Gastroesophageal sphincter (tissue), 3 donors: Measurements from ENCODE around the gene PITPNM1.

Experiments used
- POLR2A ChIP-seq, 2 donors: fragments of 450-650 bp; IDR thresholded peaks; one replicate each; pipeline ENCODE4 v1.6.1; 2017; ENCODE audit warnings: antibody characterized with exemption in 2 of 2, mild to moderate bottlenecking in 2 of 2, moderate library complexity in 1 of 2
- POLR2AphosphoS5 ChIP-seq: sonication (generic); formaldehyde crosslinking; IDR thresholded peaks from one replicate; pipeline ENCODE4 v1.6.1; 2017; ENCODE audit warnings: antibody characterized with exemption
- TF ChIP-seq, protein P1 (sequence below), 4 experiments: fragments of 200-600 bp in 2 of 4; fragments of 450-650 bp in 2 of 4; sonication (generic) in 1 of 4; IDR thresholded peaks; one replicate each; pipeline ENCODE4 v1.5.1; 2017 to 2019; ENCODE audit warnings: antibody characterized with exemption in 4 of 4, mild to moderate bottlenecking in 2 of 4, moderate library complexity in 2 of 4

DNA sequence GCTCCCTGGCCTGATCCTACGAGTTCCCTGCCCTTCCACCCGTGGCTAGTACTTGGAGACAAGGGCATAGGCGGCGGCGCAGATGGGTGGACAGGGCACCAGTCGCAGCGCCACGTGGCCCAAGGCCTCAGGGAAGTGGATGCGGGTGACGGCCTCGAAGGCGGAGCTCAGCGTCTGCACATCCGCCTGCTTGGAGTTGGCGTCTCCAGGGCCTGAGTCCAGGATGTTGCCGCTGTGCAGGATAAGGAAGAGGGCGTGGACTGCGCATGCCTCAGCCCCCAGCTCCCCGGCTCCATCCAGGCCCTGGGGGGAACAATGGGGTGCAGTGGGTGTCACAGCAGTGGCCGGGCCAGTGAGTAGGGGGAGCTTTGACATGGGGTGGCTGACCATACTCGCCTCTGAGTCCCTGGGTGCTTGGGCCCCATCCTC, 6.6 kb downstream of the PITPNM1 start:
- TF ChIP-seq, protein P1, sequence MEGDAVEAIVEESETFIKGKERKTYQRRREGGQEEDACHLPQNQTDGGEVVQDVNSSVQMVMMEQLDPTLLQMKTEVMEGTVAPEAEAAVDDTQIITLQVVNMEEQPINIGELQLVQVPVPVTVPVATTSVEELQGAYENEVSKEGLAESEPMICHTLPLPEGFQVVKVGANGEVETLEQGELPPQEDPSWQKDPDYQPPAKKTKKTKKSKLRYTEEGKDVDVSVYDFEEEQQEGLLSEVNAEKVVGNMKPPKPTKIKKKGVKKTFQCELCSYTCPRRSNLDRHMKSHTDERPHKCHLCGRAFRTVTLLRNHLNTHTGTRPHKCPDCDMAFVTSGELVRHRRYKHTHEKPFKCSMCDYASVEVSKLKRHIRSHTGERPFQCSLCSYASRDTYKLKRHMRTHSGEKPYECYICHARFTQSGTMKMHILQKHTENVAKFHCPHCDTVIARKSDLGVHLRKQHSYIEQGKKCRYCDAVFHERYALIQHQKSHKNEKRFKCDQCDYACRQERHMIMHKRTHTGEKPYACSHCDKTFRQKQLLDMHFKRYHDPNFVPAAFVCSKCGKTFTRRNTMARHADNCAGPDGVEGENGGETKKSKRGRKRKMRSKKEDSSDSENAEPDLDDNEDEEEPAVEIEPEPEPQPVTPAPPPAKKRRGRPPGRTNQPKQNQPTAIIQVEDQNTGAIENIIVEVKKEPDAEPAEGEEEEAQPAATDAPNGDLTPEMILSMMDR (IDR thresholded peaks at IDR 0.05), result no peak
- no peak for TF ChIP-seq POLR2AphosphoS5
- peak in 1 of 2 donors; percentile 10 for TF ChIP-seq POLR2A (IDR thresholded peaks at IDR 0.05)
